Measurements from ENCODE around the gene LATS2. TPM values are rescaled to one million over a fixed set of nuclear protein-coding genes. Genes with fewer than 3 reads are reported as not detected.

Gene LATS2
- total and polyA plus RNA-seq, 2 of the 8 experiments (the other 6 are each of a cell fraction or from before 2014, with no cell fraction given) = 8.3 to 26.2 TPM

DNA sequence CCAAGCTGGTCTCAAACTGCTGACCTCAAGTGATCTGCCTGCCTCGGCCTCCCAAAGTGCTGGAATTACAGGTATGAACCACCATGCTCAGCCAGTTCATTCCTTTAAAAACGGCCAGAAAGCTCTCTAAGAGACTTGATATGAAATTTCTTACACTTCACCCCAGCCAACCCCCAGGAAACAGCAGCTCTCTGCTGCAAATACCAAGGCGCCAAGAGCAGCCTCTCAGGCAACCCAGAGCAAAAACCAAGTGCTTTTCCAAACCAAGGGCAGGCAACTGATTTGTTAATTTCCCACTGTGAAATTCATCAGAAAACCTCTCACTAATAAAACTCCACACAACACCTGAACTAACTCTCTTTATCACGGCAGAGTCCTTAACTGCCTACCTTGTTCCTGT is 44.9 kb downstream of the LATS2 start:
- CTCF ChIA-PET (ENCODE audit: partially characterized antibody) = interaction anchor here (1.5 kb wide), 1 partner anchor 9 kb away, joined by 6 read pairs; no protein-coding TSS in a partner anchor

More for the DNA sequence above, 44.9 kb downstream of the LATS2 start:
- Histone ChIP-seq H4K20me1 (replicated peaks in 1 of 2; ENCODE audit: control insufficient read depth in 1 of 2, insufficient read depth in 2 of 2, low read length in 2 of 2) (peaks cover 11 to 15% of the 10 kb centered on the region in 2 experiments), H3K18ac (ENCODE audit: extremely low read depth, low read length) (no peak overlapping the region), H2BK5ac (ENCODE audit: low read depth, low read length) (no peak overlapping the region), H2BK120ac (replicated peaks; ENCODE audit: low read depth, low read length) (no peak overlapping the region), H3K27me3 (replicated peaks in 1 of 4; ENCODE audit: control insufficient read depth in 3 of 4, extremely low read depth in 1 of 4, insufficient read depth in 3 of 4, low read length in 3 of 4) (no peaks in the 10 kb centered on the region), H2AFZ (ENCODE audit: low read length) (no peak overlapping the region), H3K79me1 (ENCODE audit: low read depth, low read length) (peaks cover 9% of the 10 kb centered on the region), H3K23me2 (ENCODE audit: low read depth, low read length) (no peaks in the 10 kb centered on the region; the same call in 1 of the 2 replicates), H3K14ac (ENCODE audit: insufficient read length) (no peak overlapping the region), H3K4me2 (ENCODE audit: insufficient read depth in 1 of 2, low read depth in 2 of 2, low read length in 2 of 2) (no peak overlapping the region), H2BK20ac (ENCODE audit: low read length) (no peak overlapping the region), H4K91ac (replicated peaks; ENCODE audit: insufficient read length, low read length) (no peak overlapping the region), H2BK12ac (ENCODE audit: low read depth, low read length) (no peak overlapping the region), H4K8ac (ENCODE audit: extremely low read depth, insufficient read depth, low read length) (no peak overlapping the region), H3K56ac (replicated peaks; ENCODE audit: insufficient read length, low read depth, low read length) (no peak overlapping the region), H3K4ac (replicated peaks; ENCODE audit: insufficient read length, low read depth, low read length) (no peak overlapping the region), H3K79me2 (ENCODE audit: control insufficient read depth in 1 of 2, insufficient read depth in 2 of 2, low read length in 2 of 2) (peaks cover 6 to 82% of the 10 kb centered on the region in 2 experiments), H4K5ac (ENCODE audit: insufficient read length, low read depth, low read length) (no peak overlapping the region), H2AK5ac (ENCODE audit: low read depth, low read length) (no peak overlapping the region), H3K36me3 (ENCODE audit: control insufficient read depth in 2 of 4, insufficient read depth in 4 of 4, low read length in 3 of 4) (peaks cover 0 to 3% (median 0%) of the 10 kb centered on the region in 4 experiments; a peak in 1 of 8 replicates), H3K9ac (replicated peaks in 1 of 4; ENCODE audit: extremely low read depth in 1 of 4, low read depth in 3 of 4, low read length in 3 of 4) (no peak overlapping the region), H3K27ac (ENCODE audit: low read depth, low read length) (no peak overlapping the region), H3K4me3 (ENCODE audit: extremely low read depth in 1 of 4, insufficient read depth in 2 of 4, low read depth in 3 of 4, low read length in 4 of 4) (no peak overlapping the region), H3K9me3 (ENCODE audit: insufficient read depth in 2 of 2, low read depth in 1 of 2, low read length in 1 of 2) (no peaks in the 10 kb centered on the region), H3K23ac (ENCODE audit: insufficient read length) (no peak overlapping the region), H2BK15ac (ENCODE audit: low read length) (no peak overlapping the region), H3K4me1 (replicated peaks in 1 of 4; ENCODE audit: control insufficient read depth in 3 of 4, insufficient read depth in 4 of 4, low read length in 3 of 4) (peaks cover 0 to 4% (median 2%) of the 10 kb centered on the region in 4 experiments; a peak in 3 of 7 replicates)
- no peak for FAIRE-seq
- WGBS, 2 experiments (ENCODE audit: extremely low coverage in 1 of 2, insufficient coverage in 1 of 2, insufficient read length in 1 of 2, insufficient replicate concordance in 2 of 2, low coverage in 1 of 2, low lambda C conversion rate in 2 of 2, missing lambda C conversion rate in 1 of 2) = 83% methylated on average over 4 of the region's 4 CpGs; no CpG with 5 or more reads in 1 of the 2 experiments
- POLR2A ChIA-PET (ENCODE audit: partially characterized antibody) = no interaction called here
- no peak for TF ChIP-seq YY1 (IDR thresholded peaks at IDR 0.05; ENCODE audit: low read depth, low read length)
- TF ChIP-seq, protein P1, sequence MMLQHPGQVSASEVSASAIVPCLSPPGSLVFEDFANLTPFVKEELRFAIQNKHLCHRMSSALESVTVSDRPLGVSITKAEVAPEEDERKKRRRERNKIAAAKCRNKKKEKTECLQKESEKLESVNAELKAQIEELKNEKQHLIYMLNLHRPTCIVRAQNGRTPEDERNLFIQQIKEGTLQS (IDR thresholded peaks at IDR 0.05; ENCODE audit: insufficient read depth, low read depth, low read length) = no peak
- no peak for TF ChIP-seq SP4 (IDR thresholded peaks at IDR 0.05; ENCODE audit: low read length)
- no peak for TF ChIP-seq CBX5 (IDR thresholded peaks at IDR 0.05; ENCODE audit: low read depth, low read length)
- no peak for DNase-seq (ENCODE audit: low read depth in 1 of 2, low spot score in 2 of 2)
